ENCODE data around the gene AFDN. TPM values are rescaled to one million over a fixed set of nuclear protein-coding genes. Genes with fewer than 3 reads are reported as not detected.

AFDN gene
- polyA plus RNA-seq, 1 experiment = 20.4 TPM

- TF ChIP-seq CTCF (IDR thresholded peaks at IDR 0.05; ENCODE audit: insufficient read depth, low read depth, low read length) = no peak
- POLR2A ChIA-PET = no interaction called here
- CTCF ChIA-PET = interaction anchor here (1.2 to 1.9 kb wide), 2 partner anchors 11 to 12 kb away, joined by 3 to 4 read pairs; no protein-coding TSS in a partner anchor
- no peak for DNase-seq (ENCODE audit: low read depth)
- Histone ChIP-seq H3K36me3 (ENCODE audit: control insufficient read depth, insufficient read depth, low read length) (peaks cover 5% of the 10 kb centered on the region; the same call in 1 of the 2 replicates), H3K27me3 (ENCODE audit: control insufficient read depth, insufficient read depth, low read length) (no peaks in the 10 kb centered on the region), H3K4me3 (ENCODE audit: low read depth, low read length) (no peak overlapping the region)
Observed at GRCh38 chr6:167946007-167946406, 119.3 kb downstream of the AFDN start.

GRCh38 chr6:167946604-167947003 lies 119.9 kb downstream of the AFDN start:
- ChIA-PET CTCF (interaction anchor here (1.9 kb wide), 1 partner anchor 11 kb away, joined by 4 read pairs; no protein-coding TSS in a partner anchor), POLR2A (no interaction called here)
- Histone ChIP-seq H3K4me3 (ENCODE audit: low read depth, low read length) (no peak overlapping the region), H3K27me3 (ENCODE audit: control insufficient read depth, insufficient read depth, low read length) (no peaks in the 10 kb centered on the region), H3K36me3 (ENCODE audit: control insufficient read depth, insufficient read depth, low read length) (peaks cover 7% of the 10 kb centered on the region)
- no peak for DNase-seq (ENCODE audit: low read depth)
- no peak for TF ChIP-seq CTCF (IDR thresholded peaks at IDR 0.05; ENCODE audit: insufficient read depth, low read depth, low read length)

GRCh38 chr6:167947716-167948115 lies 121.0 kb downstream of the AFDN start:
- TF ChIP-seq CTCF (IDR thresholded peaks at IDR 0.05; ENCODE audit: insufficient read depth, low read depth, low read length) = no peak
- ChIA-PET POLR2A (no interaction called here), CTCF (no interaction called here)
- no peaks in the 10 kb centered on the region for H3K27me3 ChIP-seq (ENCODE audit: control insufficient read depth, insufficient read depth, low read length)
- no peak overlapping the region for H3K4me3 ChIP-seq (ENCODE audit: low read depth, low read length)
- DNase-seq (ENCODE audit: low read depth) = no peak
- H3K36me3 ChIP-seq (ENCODE audit: control insufficient read depth, insufficient read depth, low read length) = peaks cover 10% of the 10 kb centered on the region

- Histone ChIP-seq H3K36me3 (ENCODE audit: control insufficient read depth, insufficient read depth, low read length) (peaks cover 10% of the 10 kb centered on the region), H3K4me3 (ENCODE audit: low read depth, low read length) (no peak overlapping the region), H3K27me3 (ENCODE audit: control insufficient read depth, insufficient read depth, low read length) (no peaks in the 10 kb centered on the region)
- no peak for TF ChIP-seq CTCF (IDR thresholded peaks at IDR 0.05; ENCODE audit: insufficient read depth, low read depth, low read length)
- ChIA-PET CTCF (interaction anchor here (1.8 kb wide), 1 partner anchor 38 kb away, joined by 4 read pairs; no protein-coding TSS in a partner anchor), POLR2A (no interaction called here)
- DNase-seq (ENCODE audit: low read depth) = no peak
Observed at GRCh38 chr6:167948716-167949115, 122.0 kb downstream of the AFDN start.

- Histone ChIP-seq H3K27me3 (ENCODE audit: control insufficient read depth, insufficient read depth, low read length) (no peaks in the 10 kb centered on the region), H3K4me3 (ENCODE audit: low read depth, low read length) (no peak overlapping the region), H3K36me3 (ENCODE audit: control insufficient read depth, insufficient read depth, low read length) (peaks cover 7% of the 10 kb centered on the region)
- DNase-seq (ENCODE audit: low read depth) = no peak
- CTCF ChIA-PET = interaction anchor here (1.8 kb wide), 1 partner anchor 38 kb away, joined by 4 read pairs; no protein-coding TSS in a partner anchor
- no peak for TF ChIP-seq CTCF (IDR thresholded peaks at IDR 0.05; ENCODE audit: insufficient read depth, low read depth, low read length)
- POLR2A ChIA-PET = no interaction called here
Observed at GRCh38 chr6:167949121-167949684, 122.5 kb downstream of the AFDN start.
